ENCODE measurements around the gene MGAT4C. TPM values are rescaled to one million over a fixed set of nuclear protein-coding genes. Genes with fewer than 3 reads are reported as not detected.

Gene MGAT4C
- polyA plus RNA-seq, 1 donor (not counting 4 experiments of a cell fraction or from before 2014, with no cell fraction given): not detected

- H3K9me1 ChIP-seq (ENCODE audit: control insufficient read depth, extremely low read depth, insufficient read depth, low read length): no peaks in the 10 kb centered on the region
- no peak overlapping the region for H3K27ac ChIP-seq (ENCODE audit: control insufficient read depth, insufficient read depth, low read length)
- no peak for DNase-seq (ENCODE audit: low read depth, low spot score)
- H3K36me3 ChIP-seq (ENCODE audit: control insufficient read depth in 2 of 2, extremely low read depth in 1 of 2, insufficient read depth in 2 of 2, low read length in 2 of 2): no peaks in the 10 kb centered on the region
- no peak overlapping the region for H3K9ac ChIP-seq (ENCODE audit: control insufficient read depth, extremely low read depth, insufficient read depth, low read length)
- no peaks in the 10 kb centered on the region for H3K9me3 ChIP-seq (ENCODE audit: control insufficient read depth, low read depth, low read length)
- H3K27me3 ChIP-seq (ENCODE audit: control insufficient read depth, extremely low read depth, insufficient read depth, low read length): no peaks in the 10 kb centered on the region
- H3K4me2 ChIP-seq (ENCODE audit: control insufficient read depth, extremely low read depth, insufficient read depth, low read depth, low read length): no peak overlapping the region
- no peak overlapping the region for H2AFZ ChIP-seq (ENCODE audit: control insufficient read depth, low read length)
- H3K4me1 ChIP-seq (ENCODE audit: control insufficient read depth, extremely low read depth, insufficient read depth, low read length): no peaks in the 10 kb centered on the region
- H3K79me2 ChIP-seq (ENCODE audit: control insufficient read depth, insufficient read depth, low read length): no peaks in the 10 kb centered on the region
- no peak overlapping the region for H3K4me3 ChIP-seq (ENCODE audit: control insufficient read depth in 2 of 3, extremely low read depth in 1 of 3, insufficient read depth in 2 of 3, low read depth in 1 of 3, low read length in 3 of 3)
- H4K20me1 ChIP-seq (ENCODE audit: control insufficient read depth, extremely low read depth, insufficient read depth, low read length): no peaks in the 10 kb centered on the region
- TF ChIP-seq, protein P1, sequence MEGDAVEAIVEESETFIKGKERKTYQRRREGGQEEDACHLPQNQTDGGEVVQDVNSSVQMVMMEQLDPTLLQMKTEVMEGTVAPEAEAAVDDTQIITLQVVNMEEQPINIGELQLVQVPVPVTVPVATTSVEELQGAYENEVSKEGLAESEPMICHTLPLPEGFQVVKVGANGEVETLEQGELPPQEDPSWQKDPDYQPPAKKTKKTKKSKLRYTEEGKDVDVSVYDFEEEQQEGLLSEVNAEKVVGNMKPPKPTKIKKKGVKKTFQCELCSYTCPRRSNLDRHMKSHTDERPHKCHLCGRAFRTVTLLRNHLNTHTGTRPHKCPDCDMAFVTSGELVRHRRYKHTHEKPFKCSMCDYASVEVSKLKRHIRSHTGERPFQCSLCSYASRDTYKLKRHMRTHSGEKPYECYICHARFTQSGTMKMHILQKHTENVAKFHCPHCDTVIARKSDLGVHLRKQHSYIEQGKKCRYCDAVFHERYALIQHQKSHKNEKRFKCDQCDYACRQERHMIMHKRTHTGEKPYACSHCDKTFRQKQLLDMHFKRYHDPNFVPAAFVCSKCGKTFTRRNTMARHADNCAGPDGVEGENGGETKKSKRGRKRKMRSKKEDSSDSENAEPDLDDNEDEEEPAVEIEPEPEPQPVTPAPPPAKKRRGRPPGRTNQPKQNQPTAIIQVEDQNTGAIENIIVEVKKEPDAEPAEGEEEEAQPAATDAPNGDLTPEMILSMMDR (optimal IDR thresholded peaks at IDR 0.05 in 1 of 3, IDR thresholded peaks at IDR 0.05 in 1 of 3, conservative IDR thresholded peaks at IDR 0.05 in 1 of 3; ENCODE audit: extremely low read depth in 1 of 3, insufficient read depth in 2 of 3, low read length in 3 of 3): no peak
- TF ChIP-seq EZH2 (IDR thresholded peaks at IDR 0.05; ENCODE audit: low read length): no peak
- dilution Hi-C loops (cut with MboI; ENCODE audit: extremely low pct_ligation_motif_present, low sequenced_read_pairs): no loop called here
- no peak for FAIRE-seq
These were observed 284.4 kb downstream of the MGAT4C start for GRCh38 chr12:85971800-85972199.

DNA sequence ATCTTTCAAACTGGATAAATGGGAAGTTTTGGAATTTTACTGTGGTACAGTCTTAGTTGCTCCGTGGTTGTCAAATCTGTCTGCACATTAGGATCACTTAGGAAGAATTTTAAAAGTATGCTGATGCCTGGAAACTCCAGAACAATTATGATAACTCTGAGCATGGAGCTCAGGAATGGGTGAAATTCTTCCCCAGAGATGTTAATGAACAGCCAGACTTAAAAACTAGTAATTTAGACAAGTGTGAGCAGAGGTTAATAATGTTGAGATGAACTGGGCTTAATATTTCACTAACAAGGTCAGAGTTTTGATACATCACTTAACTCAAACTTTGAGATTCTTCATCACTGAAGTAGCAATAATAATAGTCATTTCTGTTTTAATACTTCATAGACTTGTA is 287.6 kb downstream of the MGAT4C start:
- dilution Hi-C loops (cut with MboI; ENCODE audit: extremely low pct_ligation_motif_present, low sequenced_read_pairs): no loop called here
- H4K20me1 ChIP-seq (ENCODE audit: control insufficient read depth, extremely low read depth, insufficient read depth, low read length): no peaks in the 10 kb centered on the region
- DNase-seq (ENCODE audit: low read depth, low spot score) (no peak), FAIRE-seq (no peak)
- H3K27ac ChIP-seq (ENCODE audit: control insufficient read depth, insufficient read depth, low read length): no peak overlapping the region
- no peak overlapping the region for H2AFZ ChIP-seq (ENCODE audit: control insufficient read depth, low read length)
- H3K4me1 ChIP-seq (ENCODE audit: control insufficient read depth, extremely low read depth, insufficient read depth, low read length): no peaks in the 10 kb centered on the region
- H3K79me2 ChIP-seq (ENCODE audit: control insufficient read depth, insufficient read depth, low read length): no peaks in the 10 kb centered on the region
- H3K9me3 ChIP-seq (ENCODE audit: control insufficient read depth, low read depth, low read length): no peaks in the 10 kb centered on the region
- TF ChIP-seq, protein P1 (optimal IDR thresholded peaks at IDR 0.05 in 1 of 3, IDR thresholded peaks at IDR 0.05 in 1 of 3, conservative IDR thresholded peaks at IDR 0.05 in 1 of 3; ENCODE audit: extremely low read depth in 1 of 3, insufficient read depth in 2 of 3, low read length in 3 of 3): no peak
- no peak for TF ChIP-seq EZH2 (IDR thresholded peaks at IDR 0.05; ENCODE audit: low read length)
- no peak overlapping the region for H3K4me3 ChIP-seq (ENCODE audit: control insufficient read depth in 2 of 3, extremely low read depth in 1 of 3, insufficient read depth in 2 of 3, low read depth in 1 of 3, low read length in 3 of 3)
- no peaks in the 10 kb centered on the region for H3K9me1 ChIP-seq (ENCODE audit: control insufficient read depth, extremely low read depth, insufficient read depth, low read length)
- H3K9ac ChIP-seq (ENCODE audit: control insufficient read depth, extremely low read depth, insufficient read depth, low read length): no peak overlapping the region
- no peaks in the 10 kb centered on the region for H3K36me3 ChIP-seq (ENCODE audit: control insufficient read depth in 2 of 2, extremely low read depth in 1 of 2, insufficient read depth in 2 of 2, low read length in 2 of 2)
- H3K4me2 ChIP-seq (ENCODE audit: control insufficient read depth, extremely low read depth, insufficient read depth, low read depth, low read length): no peak overlapping the region
- no peaks in the 10 kb centered on the region for H3K27me3 ChIP-seq (ENCODE audit: control insufficient read depth, extremely low read depth, insufficient read depth, low read length)
